GM21737 (cell line): ENCODE measurements around the gene HELZ.
"Not testable (repeated sequence)": the region's sequence is repeated elsewhere in the genome, so short reads cannot be mapped to it uniquely, and the experiment has no call there.

Experiments
- ATAC-seq: cut with Tn5 transposase; IDR thresholded peaks from one replicate; pipeline ENCODE4 v1.9.1; 2021; ENCODE audit warnings: mild to moderate bottlenecking, moderate library complexity; ENCODE audit not compliant: unreplicated experiment

The HELZ gene

GRCh38 chr17:67151717-67152116, 93.3 kb downstream of the HELZ start:
- no peak for ATAC-seq

GRCh38 chr17:67150826-67151225, 94.2 kb downstream of the HELZ start:
- no peak for ATAC-seq

GRCh38 chr17:67148352-67148751, 96.6 kb downstream of the HELZ start:
- no peak for ATAC-seq

GRCh38 chr17:67145183-67145805, 99.7 kb downstream of the HELZ start:
- ATAC-seq = no peak

- no peak for ATAC-seq
These were observed 101.7 kb downstream of the HELZ start for GRCh38 chr17:67143318-67143717.

GRCh38 chr17:67142030-67142429, 103.0 kb downstream of the HELZ start:
- not testable (repeated sequence) for ATAC-seq

GRCh38 chr17:67139784-67140665, 105.0 kb downstream of the HELZ start:
- ATAC-seq = no peak

- ATAC-seq = no peak
These were observed 105.7 kb downstream of the HELZ start for GRCh38 chr17:67139289-67139688.

GRCh38 chr17:67138392-67138791, 106.6 kb downstream of the HELZ start:
- no peak for ATAC-seq

GRCh38 chr17:67137860-67138259, 107.1 kb downstream of the HELZ start:
- no peak for ATAC-seq

- no peak for ATAC-seq
These were observed 108.0 kb downstream of the HELZ start for GRCh38 chr17:67137026-67137370.

- no peak for ATAC-seq
These were observed 108.6 kb downstream of the HELZ start for GRCh38 chr17:67136191-67137025.

- ATAC-seq = no peak
These were observed 111.8 kb downstream of the HELZ start for GRCh38 chr17:67133161-67133560.

GRCh38 chr17:67132366-67132765, 112.6 kb downstream of the HELZ start:
- ATAC-seq = no peak

- no peak for ATAC-seq
These were observed 114.2 kb downstream of the HELZ start for GRCh38 chr17:67130768-67131167.

GRCh38 chr17:67129283-67129682, 115.7 kb downstream of the HELZ start:
- no peak for ATAC-seq

- no peak for ATAC-seq
These were observed 116.3 kb downstream of the HELZ start for GRCh38 chr17:67128700-67129099.

GRCh38 chr17:67127925-67128324, 117.1 kb downstream of the HELZ start:
- ATAC-seq = no peak

- no peak for ATAC-seq
These were observed 118.0 kb downstream of the HELZ start for GRCh38 chr17:67126983-67127382.

GRCh38 chr17:67126543-67126942, 118.5 kb downstream of the HELZ start:
- ATAC-seq = not testable (repeated sequence)

GRCh38 chr17:67125924-67126323, 119.1 kb downstream of the HELZ start:
- no peak for ATAC-seq

- ATAC-seq = no peak
These were observed 119.6 kb downstream of the HELZ start for GRCh38 chr17:67125417-67125816.
